Measurements from ENCODE around the gene ANAPC13. TPM values are rescaled to one million over a fixed set of nuclear protein-coding genes. Genes with fewer than 3 reads are reported as not detected.

Gene ANAPC13
- total RNA-seq, 1 donor from 2014 or later = 45.3 TPM

DNA sequence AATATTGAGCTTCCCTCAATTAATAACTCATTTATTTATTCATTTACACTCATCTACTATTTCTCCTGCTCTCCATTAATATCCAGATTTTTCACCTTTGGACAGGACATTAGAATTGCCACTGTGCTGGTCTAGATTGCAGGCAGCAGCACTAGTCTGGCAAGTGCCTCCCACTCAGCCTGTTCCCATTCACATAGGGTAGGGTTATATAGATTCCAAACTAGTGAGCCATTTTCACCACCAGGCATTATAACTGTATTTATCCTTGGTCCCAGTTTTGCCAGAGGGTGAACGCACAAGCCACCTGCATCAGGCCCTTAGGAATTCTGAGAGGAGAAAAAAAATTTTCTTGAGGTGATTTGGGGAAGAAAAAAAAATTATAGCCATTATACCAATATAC is 44.5 kb downstream of the ANAPC13 start:
- H3K4me3 ChIP-seq (ENCODE audit: low read depth, low read length) = no peak overlapping the region
- no peaks in the 10 kb centered on the region for H3K36me3 ChIP-seq (ENCODE audit: control insufficient read depth, insufficient read depth, low read length)
- TF ChIP-seq, protein P1, sequence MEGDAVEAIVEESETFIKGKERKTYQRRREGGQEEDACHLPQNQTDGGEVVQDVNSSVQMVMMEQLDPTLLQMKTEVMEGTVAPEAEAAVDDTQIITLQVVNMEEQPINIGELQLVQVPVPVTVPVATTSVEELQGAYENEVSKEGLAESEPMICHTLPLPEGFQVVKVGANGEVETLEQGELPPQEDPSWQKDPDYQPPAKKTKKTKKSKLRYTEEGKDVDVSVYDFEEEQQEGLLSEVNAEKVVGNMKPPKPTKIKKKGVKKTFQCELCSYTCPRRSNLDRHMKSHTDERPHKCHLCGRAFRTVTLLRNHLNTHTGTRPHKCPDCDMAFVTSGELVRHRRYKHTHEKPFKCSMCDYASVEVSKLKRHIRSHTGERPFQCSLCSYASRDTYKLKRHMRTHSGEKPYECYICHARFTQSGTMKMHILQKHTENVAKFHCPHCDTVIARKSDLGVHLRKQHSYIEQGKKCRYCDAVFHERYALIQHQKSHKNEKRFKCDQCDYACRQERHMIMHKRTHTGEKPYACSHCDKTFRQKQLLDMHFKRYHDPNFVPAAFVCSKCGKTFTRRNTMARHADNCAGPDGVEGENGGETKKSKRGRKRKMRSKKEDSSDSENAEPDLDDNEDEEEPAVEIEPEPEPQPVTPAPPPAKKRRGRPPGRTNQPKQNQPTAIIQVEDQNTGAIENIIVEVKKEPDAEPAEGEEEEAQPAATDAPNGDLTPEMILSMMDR (IDR thresholded peaks at IDR 0.05; ENCODE audit: insufficient read depth, low read length, severe bottlenecking) = no peak
- DNase-seq (ENCODE audit: low read depth) (peak; percentile 49), FAIRE-seq (no peak)
- no peaks in the 10 kb centered on the region for H3K27me3 ChIP-seq (ENCODE audit: control insufficient read depth, insufficient read depth, low read length)

DNA sequence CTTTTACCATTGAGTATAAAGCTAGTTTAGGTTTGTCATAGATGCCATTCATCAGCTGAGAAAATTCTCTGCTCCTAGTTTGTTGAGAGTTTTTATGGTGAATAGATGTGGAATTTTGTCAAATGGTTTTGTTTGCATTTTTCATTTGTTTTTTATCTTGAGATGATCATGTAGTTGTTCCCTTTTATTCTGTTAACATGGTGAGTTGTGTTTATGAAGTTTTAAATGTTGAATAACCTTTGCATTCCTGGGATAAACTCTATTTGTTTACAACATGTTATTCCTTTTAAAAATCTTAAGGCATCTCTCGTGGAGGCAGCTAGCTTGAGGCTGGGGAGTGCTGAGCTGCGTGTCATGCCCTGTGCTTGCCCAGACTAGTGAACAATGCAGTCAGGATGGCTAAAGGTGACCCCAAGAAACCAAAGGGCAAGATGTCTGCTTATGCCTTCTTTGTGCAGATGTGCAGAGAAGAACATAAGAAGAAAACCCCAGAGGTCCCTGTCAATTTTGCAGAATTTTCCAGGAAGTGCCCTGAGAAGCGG is 48.5 kb downstream of the ANAPC13 start:
- peak; percentile 38 for DNase-seq (ENCODE audit: low read depth)
- Histone ChIP-seq H3K36me3 (ENCODE audit: control insufficient read depth, insufficient read depth, low read length) (no peaks in the 10 kb centered on the region), H3K27me3 (ENCODE audit: control insufficient read depth, insufficient read depth, low read length) (no peaks in the 10 kb centered on the region), H3K4me3 (ENCODE audit: low read depth, low read length) (no peak overlapping the region)
- no peak for FAIRE-seq
- TF ChIP-seq, protein P1 (IDR thresholded peaks at IDR 0.05; ENCODE audit: insufficient read depth, low read length, severe bottlenecking) = no peak

DNA sequence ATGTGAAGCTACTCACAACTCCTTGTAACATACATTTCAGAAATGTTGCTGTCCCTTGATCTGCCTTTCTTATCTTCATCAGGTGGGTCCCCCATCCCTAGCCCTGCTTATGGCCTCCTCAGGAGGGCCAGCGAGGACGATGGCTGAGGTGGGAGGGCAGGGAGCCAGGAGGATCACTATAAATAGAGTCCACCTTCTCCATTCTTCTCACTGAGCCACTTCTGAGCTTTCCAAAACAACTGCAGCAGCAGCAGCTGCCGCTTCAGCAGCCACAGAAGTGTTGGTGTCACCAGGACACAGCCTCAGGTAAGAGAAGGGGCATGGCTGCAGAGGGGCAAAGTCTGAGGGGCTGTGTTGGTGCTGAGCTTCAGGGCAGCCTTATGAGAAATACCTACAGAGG is 53.5 kb downstream of the ANAPC13 start:
- no peak overlapping the region for H3K4me3 ChIP-seq (ENCODE audit: low read depth, low read length)
- H3K36me3 ChIP-seq (ENCODE audit: control insufficient read depth, insufficient read depth, low read length) = no peaks in the 10 kb centered on the region
- TF ChIP-seq, protein P1 (IDR thresholded peaks at IDR 0.05; ENCODE audit: insufficient read depth, low read length, severe bottlenecking) = no peak
- FAIRE-seq (no peak), DNase-seq (ENCODE audit: low read depth) (no peak)
- no peaks in the 10 kb centered on the region for H3K27me3 ChIP-seq (ENCODE audit: control insufficient read depth, insufficient read depth, low read length)

DNA sequence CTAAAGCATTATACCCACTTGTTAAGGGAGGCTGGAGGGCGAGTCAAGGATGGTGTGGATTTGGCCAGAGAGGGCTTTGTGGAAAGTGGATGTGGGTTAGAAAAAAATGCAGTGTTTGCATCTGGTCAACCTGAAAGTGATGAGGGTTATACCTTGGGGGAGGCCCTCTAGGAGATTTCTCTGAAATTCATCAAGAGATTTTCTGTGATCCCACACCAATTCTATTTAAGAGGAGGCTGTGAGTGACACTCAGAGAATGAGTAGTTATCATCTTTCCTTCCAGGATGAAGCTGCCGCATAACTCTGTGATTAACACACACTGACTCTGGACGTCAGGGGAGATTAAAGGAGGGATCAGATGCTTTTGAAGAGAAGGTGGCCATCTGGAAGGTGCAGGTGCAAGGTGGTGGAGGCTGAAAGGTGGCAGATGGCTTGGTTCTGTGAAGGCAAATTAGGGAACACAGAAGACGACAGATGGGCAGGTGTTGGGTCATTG is 54.8 kb downstream of the ANAPC13 start:
- FAIRE-seq (no peak), DNase-seq (ENCODE audit: low read depth) (no peak)
- Histone ChIP-seq H3K27me3 (ENCODE audit: control insufficient read depth, insufficient read depth, low read length) (no peaks in the 10 kb centered on the region), H3K4me3 (ENCODE audit: low read depth, low read length) (no peak overlapping the region), H3K36me3 (ENCODE audit: control insufficient read depth, insufficient read depth, low read length) (no peaks in the 10 kb centered on the region)
- TF ChIP-seq, protein P1 (IDR thresholded peaks at IDR 0.05; ENCODE audit: insufficient read depth, low read length, severe bottlenecking) = no peak

DNA sequence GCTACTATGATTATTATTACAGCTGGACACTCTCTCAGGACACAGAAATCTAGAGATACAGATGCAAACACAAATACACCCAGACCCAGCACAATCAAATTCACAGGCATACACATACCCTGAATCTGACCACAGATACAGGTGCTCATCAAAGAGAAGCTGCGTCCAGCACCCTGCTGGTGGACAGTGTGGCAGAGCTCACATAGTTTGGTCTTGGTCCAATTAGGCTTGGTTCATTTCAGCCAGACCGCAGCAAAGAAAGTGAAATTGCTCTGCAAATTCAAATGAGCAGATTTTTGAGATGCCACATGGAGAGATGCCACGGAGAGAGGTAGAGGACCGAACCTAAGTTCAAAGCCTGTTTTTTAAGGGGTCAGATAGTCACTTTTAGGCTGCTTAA is 55.6 kb downstream of the ANAPC13 start:
- TF ChIP-seq, protein P1 (IDR thresholded peaks at IDR 0.05; ENCODE audit: insufficient read depth, low read length, severe bottlenecking) = no peak
- FAIRE-seq = no peak
- no peak for DNase-seq (ENCODE audit: low read depth)
- Histone ChIP-seq H3K4me3 (ENCODE audit: low read depth, low read length) (no peak overlapping the region), H3K27me3 (ENCODE audit: control insufficient read depth, insufficient read depth, low read length) (no peaks in the 10 kb centered on the region), H3K36me3 (ENCODE audit: control insufficient read depth, insufficient read depth, low read length) (no peaks in the 10 kb centered on the region)

DNA sequence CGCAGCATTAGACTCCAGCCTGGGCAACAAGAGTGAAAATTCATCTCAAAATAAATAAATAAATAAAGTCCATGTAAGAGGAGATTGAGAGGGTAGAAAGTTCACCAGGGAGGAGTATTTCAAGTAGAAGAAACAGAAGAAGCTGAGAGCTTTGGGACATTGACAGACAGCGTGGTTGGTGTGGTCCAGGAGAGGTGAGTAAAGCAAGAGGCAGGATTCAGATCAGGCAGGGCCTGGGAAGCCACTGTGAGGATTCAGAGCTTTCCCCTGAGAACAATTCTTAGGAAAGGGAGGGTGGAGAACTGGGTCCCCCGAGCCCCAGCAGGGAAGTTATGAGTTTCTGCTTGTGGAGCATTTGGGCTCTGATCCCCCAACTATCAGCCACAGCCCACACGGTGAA is 57.4 kb downstream of the ANAPC13 start:
- Histone ChIP-seq H3K4me3 (ENCODE audit: low read depth, low read length) (no peak overlapping the region), H3K36me3 (ENCODE audit: control insufficient read depth, insufficient read depth, low read length) (no peaks in the 10 kb centered on the region), H3K27me3 (ENCODE audit: control insufficient read depth, insufficient read depth, low read length) (no peaks in the 10 kb centered on the region)
- DNase-seq (ENCODE audit: low read depth) (no peak), FAIRE-seq (no peak)
- TF ChIP-seq, protein P1 (IDR thresholded peaks at IDR 0.05; ENCODE audit: insufficient read depth, low read length, severe bottlenecking) = no peak

Data from bronchial epithelial cell (primary cell).